RCC 7860 (cell line): ENCODE results near the gene ARHGAP4.
A peak's percentile ranks its signal among the peaks of the same experiment; 100 is the strongest.

Experiments
- DNase-seq: peaks from one replicate; pipeline ENCODE4 v3.0.0-alpha.2; 2015; ENCODE audit warnings: low spot score
- FAIRE-seq: peaks from 2 replicates; lab custom pipeline; 2012; peaks lifted over from hg19 to GRCh38; lab: Jason Lieb, UNC

The ARHGAP4 gene

GRCh38 chrX:153947009-153947769 is 21.1 kb upstream of the ARHGAP4 start:
- FAIRE-seq (peak; percentile 88), DNase-seq (peak; percentile 68)

GRCh38 chrX:153945956-153946943 is 20.2 kb upstream of the ARHGAP4 start:
- no peak for DNase-seq
- no peak for FAIRE-seq

GRCh38 chrX:153944800-153945150 is 18.7 kb upstream of the ARHGAP4 start:
- FAIRE-seq: no peak
- no peak for DNase-seq

GRCh38 chrX:153944140-153944799 is 18.2 kb upstream of the ARHGAP4 start, which contains the start of gene RENBP:
TSS of gene RENBP (minus strand) at chrX:153944643. CDS start at chrX:153944610, 33 bp downstream.
- DNase-seq (no peak), FAIRE-seq (no peak)

- FAIRE-seq: no peak
- no peak for DNase-seq
These were observed 15.5 kb upstream of the ARHGAP4 start for GRCh38 chrX:153941336-153942252.

GRCh38 chrX:153939573-153939972 is 13.5 kb upstream of the ARHGAP4 start:
- no peak for DNase-seq
- no peak for FAIRE-seq

GRCh38 chrX:153938226-153938786 is 12.2 kb upstream of the ARHGAP4 start:
- FAIRE-seq: no peak
- DNase-seq: no peak

GRCh38 chrX:153937056-153937455 is 11.0 kb upstream of the ARHGAP4 start:
- FAIRE-seq (no peak), DNase-seq (no peak)

GRCh38 chrX:153935326-153935851 is 9.3 kb upstream of the ARHGAP4 start:
- FAIRE-seq: no peak

GRCh38 chrX:153934762-153935325 is 8.8 kb upstream of the ARHGAP4 start, which contains the start of gene NAA10:
TSS of gene NAA10 (minus strand) at chrX:153935037. CDS start at chrX:153934904, 133 bp downstream.
- FAIRE-seq: no peak
- peak; percentile 30 for DNase-seq

More at GRCh38 chrX:153935326-153935851, 9.3 kb upstream of the ARHGAP4 start:
- DNase-seq: peak; percentile 3

GRCh38 chrX:153934148-153934761 is 8.2 kb upstream of the ARHGAP4 start:
- FAIRE-seq (no peak), DNase-seq (no peak)

GRCh38 chrX:153933748-153934147 is 7.7 kb upstream of the ARHGAP4 start:
- DNase-seq: peak; percentile 12
- peak; percentile 48 for FAIRE-seq

- DNase-seq (no peak), FAIRE-seq (no peak)
These were observed 6.3 kb upstream of the ARHGAP4 start for GRCh38 chrX:153932220-153932915.

- no peak for FAIRE-seq
- DNase-seq: no peak
These were observed 5.7 kb upstream of the ARHGAP4 start for GRCh38 chrX:153931748-153932147.

- FAIRE-seq (no peak), DNase-seq (no peak)
These were observed 5.1 kb upstream of the ARHGAP4 start for GRCh38 chrX:153931151-153931550.

- no peak for FAIRE-seq
These were observed 4.2 kb upstream of the ARHGAP4 start for GRCh38 chrX:153930011-153930910.

GRCh38 chrX:153929576-153929975 is 3.5 kb upstream of the ARHGAP4 start:
- no peak for DNase-seq

More at GRCh38 chrX:153930011-153930910, 4.2 kb upstream of the ARHGAP4 start:
- no peak for DNase-seq

More at GRCh38 chrX:153929576-153929975, 3.5 kb upstream of the ARHGAP4 start:
- no peak for FAIRE-seq
